ENCODE measurements around the gene GPI.

DNA sequence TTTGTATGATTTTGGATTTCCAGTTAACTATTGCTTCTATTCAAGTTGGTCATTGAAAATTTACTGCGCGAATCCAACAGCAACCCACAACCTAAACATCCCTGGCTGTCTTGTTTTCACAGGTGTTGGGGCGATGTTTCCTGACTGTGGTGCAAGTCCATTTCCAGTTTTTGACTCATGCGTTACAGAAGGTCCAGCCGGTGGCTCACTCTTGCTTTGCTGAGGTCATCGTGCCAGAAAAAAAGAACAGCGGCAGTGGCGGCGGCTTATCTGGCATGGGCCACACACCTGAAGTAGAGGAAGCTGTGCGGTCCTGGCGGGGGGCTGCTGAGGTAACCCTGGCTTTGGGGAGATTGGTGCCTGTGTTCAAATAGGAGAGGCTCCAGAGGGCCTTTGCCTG, 45.2 kb upstream of the GPI start:
- TF ChIP-seq, protein P1, sequence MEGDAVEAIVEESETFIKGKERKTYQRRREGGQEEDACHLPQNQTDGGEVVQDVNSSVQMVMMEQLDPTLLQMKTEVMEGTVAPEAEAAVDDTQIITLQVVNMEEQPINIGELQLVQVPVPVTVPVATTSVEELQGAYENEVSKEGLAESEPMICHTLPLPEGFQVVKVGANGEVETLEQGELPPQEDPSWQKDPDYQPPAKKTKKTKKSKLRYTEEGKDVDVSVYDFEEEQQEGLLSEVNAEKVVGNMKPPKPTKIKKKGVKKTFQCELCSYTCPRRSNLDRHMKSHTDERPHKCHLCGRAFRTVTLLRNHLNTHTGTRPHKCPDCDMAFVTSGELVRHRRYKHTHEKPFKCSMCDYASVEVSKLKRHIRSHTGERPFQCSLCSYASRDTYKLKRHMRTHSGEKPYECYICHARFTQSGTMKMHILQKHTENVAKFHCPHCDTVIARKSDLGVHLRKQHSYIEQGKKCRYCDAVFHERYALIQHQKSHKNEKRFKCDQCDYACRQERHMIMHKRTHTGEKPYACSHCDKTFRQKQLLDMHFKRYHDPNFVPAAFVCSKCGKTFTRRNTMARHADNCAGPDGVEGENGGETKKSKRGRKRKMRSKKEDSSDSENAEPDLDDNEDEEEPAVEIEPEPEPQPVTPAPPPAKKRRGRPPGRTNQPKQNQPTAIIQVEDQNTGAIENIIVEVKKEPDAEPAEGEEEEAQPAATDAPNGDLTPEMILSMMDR (IDR thresholded peaks at IDR 0.05): no peak
- no peak for TF ChIP-seq POLR2A (IDR thresholded peaks at IDR 0.05)

Data from esophagus squamous epithelium (tissue), 4 donors.